LNCAP (cell line): ENCODE data around the gene NTM.

Source experiments
- CTCF ChIP-seq: fragments of 450-650 bp; IDR thresholded peaks from 2 replicates; pipeline ENCODE4 v1.5.1; 2017; ENCODE audit warnings: mild to moderate bottlenecking

The NTM gene

GRCh38 chr11:131584785-131585592, 214.6 kb downstream of the NTM start:
- peak; percentile 40 for TF ChIP-seq CTCF

GRCh38 chr11:131588057-131588456, 217.6 kb downstream of the NTM start:
- no peak for TF ChIP-seq CTCF

GRCh38 chr11:131591051-131591461, 220.6 kb downstream of the NTM start:
- TF ChIP-seq CTCF: no peak

GRCh38 chr11:131592152-131592551, 221.7 kb downstream of the NTM start:
- no peak for TF ChIP-seq CTCF

GRCh38 chr11:131592734-131593133, 222.3 kb downstream of the NTM start:
- TF ChIP-seq CTCF: no peak

- no peak for TF ChIP-seq CTCF
These were observed 222.9 kb downstream of the NTM start for GRCh38 chr11:131593301-131593700.

GRCh38 chr11:131595797-131596196, 225.4 kb downstream of the NTM start:
- TF ChIP-seq CTCF: no peak
